ENCODE results near the gene EXOC3. TPM values are rescaled to one million over a fixed set of nuclear protein-coding genes. Genes with fewer than 3 reads are reported as not detected.

Gene EXOC3
- total and polyA plus RNA-seq, 2 of the 4 experiments (the other 2 are of a cell fraction), result 35.1 to 47.5 TPM

DNA sequence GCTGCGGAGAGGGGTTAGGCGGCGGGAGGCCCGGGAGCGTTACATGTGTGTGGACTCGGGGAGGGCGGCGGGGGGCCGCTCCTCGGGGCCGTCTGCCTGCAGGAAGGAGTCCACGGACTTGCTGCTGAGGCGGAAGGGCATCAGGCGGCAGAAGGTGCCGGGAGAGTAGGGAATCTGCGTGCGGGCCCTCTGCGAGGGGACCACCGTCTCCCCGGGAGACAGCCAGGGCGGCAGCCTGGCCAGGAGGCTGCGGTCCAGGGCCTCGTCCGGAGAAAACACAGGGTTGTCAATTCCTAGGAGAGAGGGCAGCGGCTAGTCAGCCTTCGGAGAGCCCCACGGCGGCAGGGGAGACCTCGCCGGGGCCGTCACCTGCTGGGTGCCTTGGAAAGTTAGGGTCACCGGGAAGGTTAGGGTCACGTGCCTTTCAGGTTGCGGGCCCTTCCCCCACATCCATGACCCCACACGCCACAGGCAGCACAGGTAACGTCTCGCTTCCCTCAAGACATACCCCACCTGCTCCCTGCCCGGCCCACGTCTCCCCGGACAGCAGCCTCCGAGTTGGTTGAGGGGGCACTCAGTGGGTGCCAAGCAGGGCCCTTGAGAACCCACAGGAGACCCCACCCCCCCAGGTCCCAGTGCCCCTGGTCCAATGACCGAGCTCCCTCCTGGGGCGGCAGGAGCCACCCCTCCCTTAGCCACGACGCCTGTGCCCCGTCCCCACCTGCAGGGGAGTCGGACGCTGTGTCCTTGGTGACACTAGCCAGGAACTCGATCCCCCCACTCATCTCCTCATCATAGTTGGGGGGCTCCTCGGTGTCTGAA, 32.1 kb downstream of the EXOC3 start (continued):
- TF ChIP-seq USF2 (IDR thresholded peaks at IDR 0.05; ENCODE audit: low read depth, low read length), result no peak

- DNase-seq (no peak), ATAC-seq (ENCODE audit: low read depth) (no peak)
- ChIA-PET POLR2A (ENCODE audit: unreplicated experiment) (no interaction called here), CTCF (interaction anchor here (0.7 kb wide), 1 partner anchor 29 kb away, joined by 3 read pairs; no protein-coding TSS in a partner anchor)
- intact Hi-C loops (cut with micrococcal nuclease), result loop anchor here (10.0 kb wide), 1 partner anchor 429 kb away; no protein-coding TSS in a partner anchor
- H3K4me2 ChIP-seq (ENCODE audit: low read depth, low read length), result no peak overlapping the region
- H3K9me3 ChIP-seq (ENCODE audit: control insufficient read depth, insufficient read depth, low read length), result no peaks in the 10 kb centered on the region
- dilution Hi-C loops (cut with HindIII; ENCODE audit: low sequenced_read_pairs, unreplicated experiment), result no loop called here
- H4K20me1 ChIP-seq (ENCODE audit: insufficient read depth, low read length), result peaks cover 4% of the 10 kb centered on the region; the same call in 1 of the 2 replicates
- H3K79me1 ChIP-seq (ENCODE audit: low read depth in 1 of 2, low read length in 2 of 2), result peaks cover 9 to 23% of the 10 kb centered on the region in 2 experiments
- H3K4ac ChIP-seq (ENCODE audit: low read depth, low read length), result no peak overlapping the region
- H3K23ac ChIP-seq (ENCODE audit: low read depth, low read length), result no peak overlapping the region
- H3K18ac ChIP-seq (ENCODE audit: low read depth, low read length), result no peak overlapping the region
- H4K91ac ChIP-seq (ENCODE audit: insufficient read depth, low read depth, low read length), result no peak overlapping the region
- H3K56ac ChIP-seq (ENCODE audit: extremely low read depth, insufficient read depth, low read length), result no peak overlapping the region
- H3K9ac ChIP-seq (ENCODE audit: low read depth, low read length), result no peak overlapping the region
- no peaks in the 10 kb centered on the region for H3K27me3 ChIP-seq (ENCODE audit: control insufficient read depth, insufficient read depth, low read length)
- H4K5ac ChIP-seq (ENCODE audit: low read depth, low read length), result no peak overlapping the region
- no peak for TF ChIP-seq SMC3 (IDR thresholded peaks at IDR 0.05; ENCODE audit: low read depth, low read length)
- TF ChIP-seq, protein P1, sequence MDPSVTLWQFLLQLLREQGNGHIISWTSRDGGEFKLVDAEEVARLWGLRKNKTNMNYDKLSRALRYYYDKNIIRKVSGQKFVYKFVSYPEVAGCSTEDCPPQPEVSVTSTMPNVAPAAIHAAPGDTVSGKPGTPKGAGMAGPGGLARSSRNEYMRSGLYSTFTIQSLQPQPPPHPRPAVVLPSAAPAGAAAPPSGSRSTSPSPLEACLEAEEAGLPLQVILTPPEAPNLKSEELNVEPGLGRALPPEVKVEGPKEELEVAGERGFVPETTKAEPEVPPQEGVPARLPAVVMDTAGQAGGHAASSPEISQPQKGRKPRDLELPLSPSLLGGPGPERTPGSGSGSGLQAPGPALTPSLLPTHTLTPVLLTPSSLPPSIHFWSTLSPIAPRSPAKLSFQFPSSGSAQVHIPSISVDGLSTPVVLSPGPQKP (IDR thresholded peaks at IDR 0.05; ENCODE audit: borderline replicate concordance, low read depth, low read length), result no peak
- no peak for TF ChIP-seq MAZ (IDR thresholded peaks at IDR 0.05; ENCODE audit: borderline replicate concordance, low read depth, low read length)
- no peak for TF ChIP-seq USF2 (IDR thresholded peaks at IDR 0.05; ENCODE audit: low read depth, low read length)
- no peak for TF ChIP-seq FOS (IDR thresholded peaks at IDR 0.05; ENCODE audit: low read depth, low read length)
- no peak for TF ChIP-seq CHD1 (IDR thresholded peaks at IDR 0.05; ENCODE audit: low read depth, low read length)
- no peak for TF ChIP-seq RFX5 (IDR thresholded peaks at IDR 0.05; ENCODE audit: low read depth, low read length)
- H4K8ac ChIP-seq (ENCODE audit: low read depth in 2 of 2, low read length in 2 of 2), result no peak overlapping the region
- in situ Hi-C loops (cut with MboI; ENCODE audit: low sequenced_read_pairs), result no loop called here
- WGBS, 2 experiments (ENCODE audit: extremely low coverage in 2 of 2, insufficient read length in 1 of 2), result 75% methylated on average over 7 of the region's 8 CpGs; no CpG with 5 or more reads in 1 of the 2 experiments
- H3K36me3 ChIP-seq (ENCODE audit: control insufficient read depth, insufficient read depth, low read length), result peaks cover 6% of the 10 kb centered on the region
- no peak overlapping the region for H2BK120ac ChIP-seq (ENCODE audit: low read depth, low read length)
- peaks cover 7% of the 10 kb centered on the region; the same call in 1 of the 2 replicates for H3K4me1 ChIP-seq (ENCODE audit: control insufficient read depth, insufficient read depth, low read length)
- no peak overlapping the region for H2BK15ac ChIP-seq (ENCODE audit: low read depth, low read length)
- no TSS peak for BruUV-seq (replicated peaks)
- no peak overlapping the region for H2BK20ac ChIP-seq (ENCODE audit: low read depth, low read length)
- H2AK5ac ChIP-seq (ENCODE audit: low read depth, low read length), result no peak overlapping the region
- peaks cover 4% of the 10 kb centered on the region for H3K9me1 ChIP-seq (ENCODE audit: insufficient read depth, low read length)
- no peak overlapping the region for H3K14ac ChIP-seq (replicated peaks; ENCODE audit: low read depth, low read length)
- no peak overlapping the region for H2BK5ac ChIP-seq (ENCODE audit: low read depth, low read length, poor library complexity, severe bottlenecking)
- peak overlapping the region; percentile 82 for H2AK9ac ChIP-seq (replicated peaks; ENCODE audit: low read depth, low read length, poor library complexity)
- no peak overlapping the region for H3K4me3 ChIP-seq (ENCODE audit: insufficient read depth, low read depth, low read length)
- peak overlapping the region; percentile 41 for H2AFZ ChIP-seq (replicated peaks; ENCODE audit: low read length, poor library complexity)
- H3K27ac ChIP-seq (ENCODE audit: insufficient read depth, low read length), result no peak overlapping the region
Observed at GRCh38 chr5:475704-476101, 32.7 kb downstream of the EXOC3 start.
